HepG2 (cell line): ENCODE data around the gene RGP1. TPM values are rescaled to one million over a fixed set of nuclear protein-coding genes. Genes with fewer than 3 reads are reported as not detected.

Source experiments
- CREB3 ChIP-seq: sonication (generic); formaldehyde crosslinking; IDR thresholded peaks from 2 replicates; pipeline ENCODE4 v1.5.0; 2020; ENCODE audit warnings: missing genetic modification reagents
- FOXP1 ChIP-seq, 2 experiments: fragments of 450-650 bp in 1 of 2; IDR thresholded peaks; 2 replicates each; pipeline ENCODE4 v1.6.1; 2017 to 2018; ENCODE audit warnings: antibody characterized with exemption in 1 of 2
- HOXA9 ChIP-seq: sonication (generic); formaldehyde crosslinking; IDR thresholded peaks from 2 replicates; pipeline ENCODE4 v1.8.1; 2022; ENCODE audit warnings: missing genetic modification reagents, mild to moderate bottlenecking, moderate library complexity, borderline replicate concordance
- KLF15 ChIP-seq: sonication (generic); formaldehyde crosslinking; IDR thresholded peaks from 2 replicates; pipeline ENCODE4 v1.8.1; 2023; ENCODE audit warnings: borderline replicate concordance, mild to moderate bottlenecking, inconsistent platforms, missing genetic modification reagents, mixed read lengths
- NCOA5 ChIP-seq: sonication (generic); formaldehyde crosslinking; IDR thresholded peaks from 2 replicates; pipeline ENCODE4 v1.4.0; 2020; ENCODE audit warnings: missing genetic modification reagents
- SNRNP70 ChIP-seq: fragments of 200-400 bp; formaldehyde crosslinking; IDR thresholded peaks from 2 replicates; pipeline ENCODE4 v1.6.1; 2017; ENCODE audit warnings: mild to moderate bottlenecking, low read depth, low read length, moderate library complexity
- ZMYM2 ChIP-seq: sonication (generic); formaldehyde crosslinking; IDR thresholded peaks from 2 replicates; pipeline ENCODE4 v1.8.0; 2022; ENCODE audit warnings: mild to moderate bottlenecking, missing genetic modification reagents
- ZNF318 ChIP-seq: sonication (generic); formaldehyde crosslinking; IDR thresholded peaks from 2 replicates; pipeline ENCODE4 v1.4.0; 2020; ENCODE audit warnings: mild to moderate bottlenecking, missing genetic modification reagents
- ZNF44 ChIP-seq: sonication (generic); formaldehyde crosslinking; IDR thresholded peaks from 2 replicates; pipeline ENCODE4 v1.5.1; 2020; ENCODE audit warnings: mild to moderate bottlenecking, missing genetic modification reagents
- polyA plus RNA-seq, 8 experiments: library from polyadenylated mRNA; depleted of rRNA in 3 of 8; stranded (reverse) in 7 of 8; unstranded in 1 of 8; fragments of >200 nt; fragmentation: Illumina TruSeq in 4 of 8; extraction: Trizol in 4 of 8; gene quantifications; 2 replicates each; pipeline versions ENCODE4 v1.2.1 to v1.2.3, GENCODE V29; 2011 to 2016; ENCODE audit warnings: low read depth in 4 of 8, missing spikeins in 1 of 8, mixed read lengths in 1 of 8; ENCODE audit not compliant: insufficient read depth in 1 of 8
- total RNA-seq, 5 experiments: library from RNA; depleted of rRNA; stranded (reverse); fragments of >200 nt; fragmentation: Illumina TruSeq; extraction: Trizol; gene quantifications; 2 replicates each; pipeline ENCODE4 v1.2.3, GENCODE V29; 2016; ENCODE audit warnings: low read depth in 1 of 5
- TF ChIP-seq, protein P1 (sequence below): sonication (generic); formaldehyde crosslinking; IDR thresholded peaks from 2 replicates; pipeline ENCODE4 v1.4.0; 2020; ENCODE audit warnings: missing genetic modification reagents, borderline replicate concordance
- TF ChIP-seq, protein P2 (sequence below): sonication (generic); formaldehyde crosslinking; IDR thresholded peaks from 2 replicates; pipeline ENCODE4 v1.4.0; 2020; ENCODE audit warnings: missing genetic modification reagents

The RGP1 gene
- total and polyA plus RNA-seq, 2 of the 13 experiments (the other 11 are each of a cell fraction or from before 2014, with no cell fraction given): 12.7 to 21.0 TPM

- TF ChIP-seq ZNF318 (CRISPR knock-in tag) (0 out of 2 replicates have a peak, but pooled peaks have one; percentile 52), KLF15 (CRISPR knock-in tag) (no peak), HOXA9 (CRISPR knock-in tag) (no peak), ZNF44 (CRISPR knock-in tag) (no peak), SNRNP70 (no peak), CREB3 (CRISPR knock-in tag) (no peak), ZMYM2 (no peak), NCOA5 (CRISPR knock-in tag) (no peak), FOXP1 (IDR thresholded peaks at IDR 0.05) (no peak), FOXP1 (CRISPR knock-in tag; IDR thresholded peaks at IDR 0.05) (peak; percentile 31; the same call in 1 of the 2 replicates)
- TF ChIP-seq, protein P1, sequence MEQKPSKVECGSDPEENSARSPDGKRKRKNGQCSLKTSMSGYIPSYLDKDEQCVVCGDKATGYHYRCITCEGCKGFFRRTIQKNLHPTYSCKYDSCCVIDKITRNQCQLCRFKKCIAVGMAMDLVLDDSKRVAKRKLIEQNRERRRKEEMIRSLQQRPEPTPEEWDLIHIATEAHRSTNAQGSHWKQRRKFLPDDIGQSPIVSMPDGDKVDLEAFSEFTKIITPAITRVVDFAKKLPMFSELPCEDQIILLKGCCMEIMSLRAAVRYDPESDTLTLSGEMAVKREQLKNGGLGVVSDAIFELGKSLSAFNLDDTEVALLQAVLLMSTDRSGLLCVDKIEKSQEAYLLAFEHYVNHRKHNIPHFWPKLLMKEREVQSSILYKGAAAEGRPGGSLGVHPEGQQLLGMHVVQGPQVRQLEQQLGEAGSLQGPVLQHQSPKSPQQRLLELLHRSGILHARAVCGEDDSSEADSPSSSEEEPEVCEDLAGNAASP (CRISPR knock-in tag): no peak
- TF ChIP-seq, protein P2, sequence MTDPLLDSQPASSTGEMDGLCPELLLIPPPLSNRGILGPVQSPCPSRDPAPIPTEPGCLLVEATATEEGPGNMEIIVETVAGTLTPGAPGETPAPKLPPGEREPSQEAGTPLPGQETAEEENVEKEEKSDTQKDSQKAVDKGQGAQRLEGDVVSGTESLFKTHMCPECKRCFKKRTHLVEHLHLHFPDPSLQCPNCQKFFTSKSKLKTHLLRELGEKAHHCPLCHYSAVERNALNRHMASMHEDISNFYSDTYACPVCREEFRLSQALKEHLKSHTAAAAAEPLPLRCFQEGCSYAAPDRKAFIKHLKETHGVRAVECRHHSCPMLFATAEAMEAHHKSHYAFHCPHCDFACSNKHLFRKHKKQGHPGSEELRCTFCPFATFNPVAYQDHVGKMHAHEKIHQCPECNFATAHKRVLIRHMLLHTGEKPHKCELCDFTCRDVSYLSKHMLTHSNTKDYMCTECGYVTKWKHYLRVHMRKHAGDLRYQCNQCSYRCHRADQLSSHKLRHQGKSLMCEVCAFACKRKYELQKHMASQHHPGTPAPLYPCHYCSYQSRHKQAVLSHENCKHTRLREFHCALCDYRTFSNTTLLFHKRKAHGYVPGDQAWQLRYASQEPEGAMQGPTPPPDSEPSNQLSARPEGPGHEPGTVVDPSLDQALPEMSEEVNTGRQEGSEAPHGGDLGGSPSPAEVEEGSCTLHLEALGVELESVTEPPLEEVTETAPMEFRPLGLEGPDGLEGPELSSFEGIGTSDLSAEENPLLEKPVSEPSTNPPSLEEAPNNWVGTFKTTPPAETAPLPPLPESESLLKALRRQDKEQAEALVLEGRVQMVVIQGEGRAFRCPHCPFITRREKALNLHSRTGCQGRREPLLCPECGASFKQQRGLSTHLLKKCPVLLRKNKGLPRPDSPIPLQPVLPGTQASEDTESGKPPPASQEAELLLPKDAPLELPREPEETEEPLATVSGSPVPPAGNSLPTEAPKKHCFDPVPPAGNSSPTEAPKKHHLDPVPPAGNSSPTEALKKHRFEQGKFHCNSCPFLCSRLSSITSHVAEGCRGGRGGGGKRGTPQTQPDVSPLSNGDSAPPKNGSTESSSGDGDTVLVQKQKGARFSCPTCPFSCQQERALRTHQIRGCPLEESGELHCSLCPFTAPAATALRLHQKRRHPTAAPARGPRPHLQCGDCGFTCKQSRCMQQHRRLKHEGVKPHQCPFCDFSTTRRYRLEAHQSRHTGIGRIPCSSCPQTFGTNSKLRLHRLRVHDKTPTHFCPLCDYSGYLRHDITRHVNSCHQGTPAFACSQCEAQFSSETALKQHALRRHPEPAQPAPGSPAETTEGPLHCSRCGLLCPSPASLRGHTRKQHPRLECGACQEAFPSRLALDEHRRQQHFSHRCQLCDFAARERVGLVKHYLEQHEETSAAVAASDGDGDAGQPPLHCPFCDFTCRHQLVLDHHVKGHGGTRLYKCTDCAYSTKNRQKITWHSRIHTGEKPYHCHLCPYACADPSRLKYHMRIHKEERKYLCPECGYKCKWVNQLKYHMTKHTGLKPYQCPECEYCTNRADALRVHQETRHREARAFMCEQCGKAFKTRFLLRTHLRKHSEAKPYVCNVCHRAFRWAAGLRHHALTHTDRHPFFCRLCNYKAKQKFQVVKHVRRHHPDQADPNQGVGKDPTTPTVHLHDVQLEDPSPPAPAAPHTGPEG (CRISPR knock-in tag): no peak
Observed at GRCh38 chr9:35731415-35732184, 17.5 kb upstream of the RGP1 start (continued).
